WTC11 (cell line): ENCODE data around the gene SUPT3H. TPM values are rescaled to one million over a fixed set of nuclear protein-coding genes. Genes with fewer than 3 reads are reported as not detected.

Experiments used
- ATAC-seq: fragments of 200-7000 bp; cut with Tn5 transposase; 2 replicates; pipeline ENCODE4 v1.10.0; 2021; ENCODE audit warnings: mild to moderate bottlenecking, moderate library complexity
- CTCF ChIA-PET: fragments of 300-600 bp; sonication (Branson Sonifier 250); formaldehyde crosslinking; loops from one replicate; lab custom pipeline; 2021; ENCODE audit warnings: antibody characterized with exemption; lab: Charles Lee
- POLR2A ChIA-PET: fragments of 350-600 bp; sonication (Branson Sonifier 250); formaldehyde crosslinking; loops from one replicate; lab custom pipeline; 2021; ENCODE audit warnings: antibody characterized with exemption; lab: Charles Lee
- DNase-seq: peaks from one replicate; pipeline ENCODE4 v3.0.0; 2021; ENCODE audit warnings: low spot score
- H3K27ac Mint-ChIP-seq: 2 replicates; pipeline ENCODE4 v1.8.0; 2021; ENCODE audit warnings: mixed read lengths
- H3K27me3 Mint-ChIP-seq: 2 replicates; pipeline ENCODE4 v1.8.0; 2021; ENCODE audit warnings: low read depth, mild to moderate bottlenecking, moderate library complexity, mixed read lengths
- H3K36me3 Mint-ChIP-seq: 2 replicates; pipeline ENCODE4 v1.8.0; 2021; ENCODE audit warnings: mixed read lengths
- H3K4me1 Mint-ChIP-seq: 2 replicates; pipeline ENCODE4 v1.8.0; 2022; ENCODE audit warnings: mixed read lengths
- H3K4me3 Mint-ChIP-seq: 2 replicates; pipeline ENCODE4 v1.8.0; 2021; ENCODE audit warnings: mild to moderate bottlenecking, moderate library complexity, mixed read lengths
- H3K9me3 Mint-ChIP-seq: 2 replicates; pipeline ENCODE4 v1.8.0; 2021; ENCODE audit warnings: mixed read lengths
- AFF4 ChIP-seq: sonication (generic); formaldehyde crosslinking; IDR thresholded peaks from 2 replicates; pipeline ENCODE4 v1.8.1; 2023; ENCODE audit warnings: mild to moderate bottlenecking, missing genetic modification reagents, borderline replicate concordance
- AR ChIP-seq: fragments of 250-450 bp; sonication (Bioruptor Pico); IDR thresholded peaks from 2 replicates; pipeline ENCODE4 v1.9.0; 2021; ENCODE audit warnings: mild to moderate bottlenecking
- ATF2 ChIP-seq: sonication (generic); formaldehyde crosslinking; IDR thresholded peaks from 2 replicates; pipeline ENCODE4 v1.8.1; 2022; ENCODE audit warnings: low read depth, missing genetic modification reagents, borderline replicate concordance
- MXD4 ChIP-seq: fragments of 250-450 bp; sonication (Bioruptor Pico); IDR thresholded peaks from 2 replicates; pipeline ENCODE4 v1.8.0; 2021; ENCODE audit warnings: mild to moderate bottlenecking, moderate library complexity, borderline replicate concordance
- MYBL2 ChIP-seq: sonication (generic); formaldehyde crosslinking; IDR thresholded peaks from 2 replicates; pipeline ENCODE4 v1.8.1; 2023; ENCODE audit warnings: mild to moderate bottlenecking, moderate library complexity, missing genetic modification reagents
- PRDM15 ChIP-seq: sonication (generic); formaldehyde crosslinking; IDR thresholded peaks from 2 replicates; pipeline ENCODE4 v1.8.0; 2022; ENCODE audit warnings: missing genetic modification reagents
- RORB ChIP-seq: fragments of 250-450 bp; sonication (Bioruptor Pico); IDR thresholded peaks from 2 replicates; pipeline ENCODE4 v1.9.0; 2021; ENCODE audit warnings: mild to moderate bottlenecking
- SOX15 ChIP-seq: fragments of 250-450 bp; sonication (Bioruptor Pico); IDR thresholded peaks from 2 replicates; pipeline ENCODE4 v1.9.0; 2021; ENCODE audit warnings: mild to moderate bottlenecking
- TEAD4 ChIP-seq: sonication (generic); formaldehyde crosslinking; IDR thresholded peaks from 2 replicates; pipeline ENCODE4 v1.8.0; 2022; ENCODE audit warnings: mild to moderate bottlenecking, missing genetic modification reagents
- USF2 ChIP-seq: sonication (generic); formaldehyde crosslinking; IDR thresholded peaks from 2 replicates; pipeline ENCODE4 v1.8.1; 2023; ENCODE audit warnings: mild to moderate bottlenecking, missing genetic modification reagents, moderate library complexity
- ZNF219 ChIP-seq: sonication (generic); formaldehyde crosslinking; IDR thresholded peaks from 2 replicates; pipeline ENCODE4 v1.8.0; 2023; ENCODE audit warnings: missing genetic modification reagents, mild to moderate bottlenecking, borderline replicate concordance
- ZNF317 ChIP-seq: sonication (generic); formaldehyde crosslinking; IDR thresholded peaks from 2 replicates; pipeline ENCODE4 v1.8.1; 2023; ENCODE audit warnings: low read depth, mild to moderate bottlenecking, moderate library complexity, missing genetic modification reagents, borderline replicate concordance
- ZNF416 ChIP-seq: fragments of 250-450 bp; sonication (Bioruptor Pico); IDR thresholded peaks from 2 replicates; pipeline ENCODE4 v1.9.0; 2021; ENCODE audit warnings: mild to moderate bottlenecking, inconsistent platforms
- ZNF512 ChIP-seq: sonication (generic); formaldehyde crosslinking; IDR thresholded peaks from 2 replicates; pipeline ENCODE4 v1.8.1; 2022; ENCODE audit warnings: missing genetic modification reagents, borderline replicate concordance
- ZSCAN18 ChIP-seq: fragments of 250-450 bp; sonication (Bioruptor Pico); IDR thresholded peaks from 2 replicates; pipeline ENCODE4 v2.1.2; 2022; ENCODE audit warnings: mild to moderate bottlenecking, moderate library complexity
- total RNA-seq: library from RNA; stranded (reverse); gene quantifications from 3 replicates; pipeline ENCODE4 v1.2.3, GENCODE V29; 2021

Gene SUPT3H
- total RNA-seq, 1 experiment from 2014 or later: 15.3 TPM

- DNase-seq: no peak
- peaks cover 15% of the 10 kb centered on the region for H3K36me3 Mint-ChIP-seq
- H3K9me3 Mint-ChIP-seq: peaks cover 19% of the 10 kb centered on the region
- H3K27me3 Mint-ChIP-seq: no peaks in the 10 kb centered on the region
- H3K27ac Mint-ChIP-seq: no peak overlapping the region
- TF ChIP-seq AR (CRISPR knock-in tag) (no peak), USF2 (no peak), ATF2 (CRISPR knock-in tag) (no peak), ZNF416 (no peak), AFF4 (CRISPR knock-in tag) (no peak), ZNF219 (no peak), MYBL2 (CRISPR knock-in tag) (no peak), RORB (CRISPR knock-in tag) (no peak), SOX15 (CRISPR knock-in tag) (no peak), MXD4 (CRISPR knock-in tag) (no peak), ZSCAN18 (CRISPR knock-in tag) (no peak), ZNF317 (no peak), ZNF512 (CRISPR knock-in tag) (no peak), PRDM15 (CRISPR knock-in tag) (no peak), TEAD4 (no peak)
- ChIA-PET CTCF (interaction anchor here (2.3 kb wide), 1 partner anchor 556 kb away, joined by 5 read pairs; no protein-coding TSS in a partner anchor), POLR2A (interaction anchor here (1.0 kb wide), 1 partner anchor 469 kb away, joined by 3 read pairs; no protein-coding TSS in a partner anchor)
- no peak overlapping the region for H3K4me3 Mint-ChIP-seq
- H3K4me1 Mint-ChIP-seq: no peaks in the 10 kb centered on the region; the same call in 1 of the 2 replicates
- ATAC-seq: no peak
These were observed 346.1 kb downstream of the SUPT3H start for GRCh38 chr6:45031601-45032000.
